ENCODE data around the gene NUDT8.

The NUDT8 gene, protein sequence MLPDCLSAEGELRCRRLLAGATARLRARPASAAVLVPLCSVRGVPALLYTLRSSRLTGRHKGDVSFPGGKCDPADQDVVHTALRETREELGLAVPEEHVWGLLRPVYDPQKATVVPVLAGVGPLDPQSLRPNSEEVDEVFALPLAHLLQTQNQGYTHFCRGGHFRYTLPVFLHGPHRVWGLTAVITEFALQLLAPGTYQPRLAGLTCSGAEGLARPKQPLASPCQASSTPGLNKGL

DNA sequence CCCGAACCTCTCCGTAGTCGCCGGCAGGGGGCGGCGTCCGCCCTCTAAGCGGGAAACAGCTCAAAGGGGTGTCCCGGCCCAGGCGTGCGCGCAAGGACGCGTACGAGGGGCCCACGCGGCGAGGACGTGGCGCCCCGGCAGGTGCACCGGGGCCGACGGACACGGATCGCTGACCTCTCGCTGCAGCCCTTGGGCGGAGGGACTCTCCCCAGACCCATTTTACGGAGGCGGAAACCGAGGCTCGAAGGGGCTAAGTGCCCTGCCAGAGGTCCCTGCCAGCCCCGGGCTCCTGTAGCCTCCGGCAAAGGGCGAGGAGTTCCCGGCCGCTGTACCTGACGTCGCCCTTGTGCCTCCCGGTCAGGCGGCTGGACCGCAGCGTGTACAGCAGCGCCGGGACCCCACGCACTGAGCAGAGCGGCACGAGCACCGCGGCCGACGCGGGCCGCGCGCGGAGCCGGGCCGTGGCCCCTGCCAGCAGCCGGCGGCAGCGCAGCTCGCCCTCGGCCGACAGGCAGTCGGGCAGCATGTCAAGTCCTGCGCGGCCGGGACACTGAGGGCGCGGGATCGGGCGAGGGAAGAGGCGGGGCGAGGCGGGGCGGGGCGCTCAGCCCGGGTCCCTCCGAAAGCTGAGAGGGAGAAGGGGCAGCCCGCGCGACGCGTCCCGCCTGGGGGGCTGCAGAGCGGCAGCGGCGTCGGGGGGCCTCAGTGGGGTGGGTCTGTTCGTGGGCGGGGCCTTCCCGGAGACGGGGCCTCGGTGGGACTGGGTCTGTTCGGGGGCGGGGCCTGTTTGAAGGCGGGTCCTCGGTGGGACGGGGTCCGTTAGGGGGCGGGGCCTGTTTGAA is at the start of gene NUDT8:
NUDT8 (minus strand) TSS at position 552 of the 842 bp plus-strand sequence; CDS start at position 526, 26 bp downstream.
- no peak for DNase-seq (ENCODE audit: low read depth)
- peak within 1 kb of the TSS; percentile 80 for H3K4me3 ChIP-seq (ENCODE audit: control insufficient read depth, low read depth, low read length)
- TF ChIP-seq, protein P1, sequence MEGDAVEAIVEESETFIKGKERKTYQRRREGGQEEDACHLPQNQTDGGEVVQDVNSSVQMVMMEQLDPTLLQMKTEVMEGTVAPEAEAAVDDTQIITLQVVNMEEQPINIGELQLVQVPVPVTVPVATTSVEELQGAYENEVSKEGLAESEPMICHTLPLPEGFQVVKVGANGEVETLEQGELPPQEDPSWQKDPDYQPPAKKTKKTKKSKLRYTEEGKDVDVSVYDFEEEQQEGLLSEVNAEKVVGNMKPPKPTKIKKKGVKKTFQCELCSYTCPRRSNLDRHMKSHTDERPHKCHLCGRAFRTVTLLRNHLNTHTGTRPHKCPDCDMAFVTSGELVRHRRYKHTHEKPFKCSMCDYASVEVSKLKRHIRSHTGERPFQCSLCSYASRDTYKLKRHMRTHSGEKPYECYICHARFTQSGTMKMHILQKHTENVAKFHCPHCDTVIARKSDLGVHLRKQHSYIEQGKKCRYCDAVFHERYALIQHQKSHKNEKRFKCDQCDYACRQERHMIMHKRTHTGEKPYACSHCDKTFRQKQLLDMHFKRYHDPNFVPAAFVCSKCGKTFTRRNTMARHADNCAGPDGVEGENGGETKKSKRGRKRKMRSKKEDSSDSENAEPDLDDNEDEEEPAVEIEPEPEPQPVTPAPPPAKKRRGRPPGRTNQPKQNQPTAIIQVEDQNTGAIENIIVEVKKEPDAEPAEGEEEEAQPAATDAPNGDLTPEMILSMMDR (IDR thresholded peaks at IDR 0.05; ENCODE audit: control insufficient read depth, insufficient read depth, low read depth, low read length, missing control alignments), result peak; percentile 87

DNA sequence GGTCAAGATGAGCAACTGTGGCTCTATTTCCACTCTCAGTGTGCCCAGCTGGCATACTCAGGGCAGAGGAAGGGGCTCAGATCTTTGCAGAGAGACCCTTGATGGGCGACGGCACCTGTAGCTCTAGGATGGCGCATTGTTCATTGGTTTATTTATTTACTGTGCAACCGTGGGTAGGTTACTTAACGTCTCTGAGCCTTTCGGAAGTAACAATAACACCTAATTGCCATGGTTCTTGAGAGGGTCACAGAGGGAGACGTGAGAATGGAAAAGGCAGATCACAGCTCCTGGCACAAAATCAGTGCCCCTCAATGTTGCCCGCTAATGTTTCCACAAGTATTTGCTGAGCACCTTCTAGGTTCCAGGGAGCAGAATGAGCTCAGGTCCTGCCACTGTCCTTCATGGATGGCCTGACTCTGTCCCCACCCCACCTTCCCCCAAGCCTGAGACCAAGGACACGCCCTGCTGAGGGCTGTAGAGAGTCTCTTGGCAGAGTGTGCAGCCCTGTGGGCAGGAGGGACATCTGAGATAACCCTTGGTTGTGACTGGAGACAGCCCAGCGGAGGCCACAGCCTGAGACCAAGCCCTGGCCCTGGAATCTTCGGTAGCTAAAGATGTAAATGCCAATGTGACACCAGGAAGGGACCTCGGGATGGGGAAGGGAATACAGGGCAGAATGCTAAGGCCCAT is 45.5 kb upstream of the NUDT8 start:
- TF ChIP-seq, protein P1 (IDR thresholded peaks at IDR 0.05; ENCODE audit: control insufficient read depth, insufficient read depth, low read depth, low read length, missing control alignments), result no peak
- no peak for DNase-seq (ENCODE audit: low read depth)
- H3K4me3 ChIP-seq (ENCODE audit: control insufficient read depth, low read depth, low read length), result no peak overlapping the region

DNA sequence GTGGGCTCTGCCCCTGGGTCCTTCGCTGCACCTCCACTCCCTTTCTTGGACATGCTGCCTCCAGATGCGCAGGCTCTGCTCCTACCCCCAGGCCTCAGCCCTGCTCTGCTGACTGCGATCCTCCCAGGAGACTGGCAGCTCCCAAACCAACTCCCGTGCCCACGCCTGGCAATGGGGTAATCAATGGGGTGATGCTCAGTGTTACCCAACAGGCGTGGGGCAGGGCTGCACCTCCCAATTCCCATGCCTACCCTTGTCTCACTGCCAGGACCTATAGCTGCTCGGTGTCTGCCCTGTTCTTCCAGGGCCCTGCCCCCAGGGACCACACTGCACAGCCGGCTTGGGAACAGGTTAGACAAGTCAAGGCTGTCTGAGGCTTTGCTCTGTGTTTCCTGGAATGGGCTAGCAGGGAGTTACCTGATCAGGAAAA is 44.7 kb upstream of the NUDT8 start, which contains the start of gene ALDH3B2:
ALDH3B2 (minus strand) TSS at position 182 of the 430 bp plus-strand sequence. CDS start 7,688 bp downstream, outside the sequence.
- DNase-seq (ENCODE audit: low read depth), result no peak
- H3K4me3 ChIP-seq (ENCODE audit: control insufficient read depth, low read depth, low read length), result no peak within 1 kb of the TSS
- TF ChIP-seq, protein P1 (IDR thresholded peaks at IDR 0.05; ENCODE audit: control insufficient read depth, insufficient read depth, low read depth, low read length, missing control alignments), result no peak

DNA sequence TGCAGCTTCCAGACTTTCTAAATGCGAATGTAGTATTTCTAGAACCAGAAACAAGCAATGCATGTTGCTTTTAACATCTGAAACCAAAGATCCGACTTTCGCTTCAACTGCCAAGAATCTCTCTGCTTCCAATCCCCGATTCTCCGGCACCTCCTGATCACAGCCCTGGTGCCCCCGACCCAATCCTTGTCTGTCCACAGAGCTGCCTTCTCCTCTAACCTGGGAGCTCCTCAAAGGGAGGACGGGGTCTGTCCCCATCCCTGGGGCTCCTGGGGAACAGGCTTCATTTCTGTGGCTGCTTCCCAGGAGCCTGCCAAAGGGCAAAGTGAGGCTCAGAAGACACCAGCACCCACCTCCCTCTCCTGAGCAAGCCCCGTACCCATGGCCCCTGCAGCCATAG is 44.2 kb upstream of the NUDT8 start:
- TF ChIP-seq, protein P1 (IDR thresholded peaks at IDR 0.05; ENCODE audit: control insufficient read depth, insufficient read depth, low read depth, low read length, missing control alignments), result no peak
- DNase-seq (ENCODE audit: low read depth), result no peak
- H3K4me3 ChIP-seq (ENCODE audit: control insufficient read depth, low read depth, low read length), result no peak overlapping the region

DNA sequence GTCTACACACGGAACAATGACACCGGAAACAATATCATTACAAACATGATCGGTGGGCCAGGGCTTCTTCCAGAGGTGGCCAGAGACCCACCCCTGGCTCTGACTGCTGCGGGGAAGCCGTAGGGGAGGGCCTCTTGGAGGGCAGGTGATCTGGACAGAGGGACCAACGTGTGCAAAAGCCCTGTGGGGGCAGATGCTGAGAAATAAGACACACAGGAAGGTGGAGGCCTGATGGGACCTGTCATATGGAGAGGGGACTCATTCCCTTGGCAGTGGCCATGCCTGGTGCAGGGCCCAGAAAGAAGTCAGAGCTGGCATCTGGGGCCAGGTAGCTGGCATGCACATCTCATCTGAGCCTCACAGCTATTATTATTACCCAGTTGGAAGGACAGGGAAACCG is 43.6 kb upstream of the NUDT8 start:
- H3K4me3 ChIP-seq (ENCODE audit: control insufficient read depth, low read depth, low read length), result no peak overlapping the region
- TF ChIP-seq, protein P1 (IDR thresholded peaks at IDR 0.05; ENCODE audit: control insufficient read depth, insufficient read depth, low read depth, low read length, missing control alignments), result no peak

DNA sequence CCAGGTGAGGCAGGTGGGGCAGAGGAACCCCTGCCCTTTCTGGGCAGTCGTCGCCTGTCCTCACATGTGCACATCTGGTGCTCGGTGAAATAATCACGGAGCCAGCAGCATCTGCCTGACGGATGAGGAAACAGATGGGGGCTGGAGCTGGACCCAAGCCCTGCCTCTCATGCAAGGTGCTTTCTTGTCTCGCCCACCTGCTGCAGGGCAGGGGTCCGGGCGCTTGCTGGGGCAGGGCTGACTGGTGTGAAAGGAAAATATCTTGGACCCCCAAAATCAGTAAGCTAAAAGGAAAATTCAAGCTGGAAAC is 41.4 kb upstream of the NUDT8 start:
- no peak overlapping the region for H3K4me3 ChIP-seq (ENCODE audit: control insufficient read depth, low read depth, low read length)
- DNase-seq (ENCODE audit: low read depth), result no peak
- TF ChIP-seq, protein P1 (IDR thresholded peaks at IDR 0.05; ENCODE audit: control insufficient read depth, insufficient read depth, low read depth, low read length, missing control alignments), result no peak

More for the DNA sequence above, 43.6 kb upstream of the NUDT8 start:
- no peak for DNase-seq (ENCODE audit: low read depth)

Measured in AG09309 (cell line).